Adrenal gland (tissue), 5 donors: Measurements from ENCODE around the gene CHST6.

Experiments
- POLR2A ChIP-seq, 2 donors: fragments of 450-650 bp; IDR thresholded peaks; one replicate each; pipeline ENCODE4 v1.6.1; 2017; ENCODE audit warnings: antibody characterized with exemption in 2 of 2, mild to moderate bottlenecking in 2 of 2, moderate library complexity in 1 of 2
- TF ChIP-seq, protein P1 (sequence below), 6 experiments: fragments of 450-650 bp in 4 of 6; fragments of 200-600 bp in 2 of 6; sonication (generic) in 1 of 6; IDR thresholded peaks; 1 replicate in 5 of 6; 2 replicates in 1 of 6; pipeline versions ENCODE4 v1.5.1 to v1.8.0; 2016 to 2021; ENCODE audit warnings: antibody characterized with exemption in 6 of 6, mild to moderate bottlenecking in 2 of 6, moderate library complexity in 1 of 6
- donor health status: DM: no; HTN: no; CAD: no.

- TF ChIP-seq, protein P1, sequence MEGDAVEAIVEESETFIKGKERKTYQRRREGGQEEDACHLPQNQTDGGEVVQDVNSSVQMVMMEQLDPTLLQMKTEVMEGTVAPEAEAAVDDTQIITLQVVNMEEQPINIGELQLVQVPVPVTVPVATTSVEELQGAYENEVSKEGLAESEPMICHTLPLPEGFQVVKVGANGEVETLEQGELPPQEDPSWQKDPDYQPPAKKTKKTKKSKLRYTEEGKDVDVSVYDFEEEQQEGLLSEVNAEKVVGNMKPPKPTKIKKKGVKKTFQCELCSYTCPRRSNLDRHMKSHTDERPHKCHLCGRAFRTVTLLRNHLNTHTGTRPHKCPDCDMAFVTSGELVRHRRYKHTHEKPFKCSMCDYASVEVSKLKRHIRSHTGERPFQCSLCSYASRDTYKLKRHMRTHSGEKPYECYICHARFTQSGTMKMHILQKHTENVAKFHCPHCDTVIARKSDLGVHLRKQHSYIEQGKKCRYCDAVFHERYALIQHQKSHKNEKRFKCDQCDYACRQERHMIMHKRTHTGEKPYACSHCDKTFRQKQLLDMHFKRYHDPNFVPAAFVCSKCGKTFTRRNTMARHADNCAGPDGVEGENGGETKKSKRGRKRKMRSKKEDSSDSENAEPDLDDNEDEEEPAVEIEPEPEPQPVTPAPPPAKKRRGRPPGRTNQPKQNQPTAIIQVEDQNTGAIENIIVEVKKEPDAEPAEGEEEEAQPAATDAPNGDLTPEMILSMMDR (IDR thresholded peaks at IDR 0.05): no peak
- TF ChIP-seq POLR2A (IDR thresholded peaks at IDR 0.05): no peak
These were observed 15.7 kb downstream of the CHST6 start for GRCh38 chr16:75479421-75479990.
